CD4-positive, alpha-beta T cell treated with Interferon alpha-2 for 1 hour (primary cell): Measurements from ENCODE around the gene PRDM16.

ENCODE experiments used
- DNase-seq, 2 donors: peaks; one replicate each; pipeline ENCODE4 v3.0.0-alpha.2; 2020 to 2022

PRDM16 gene

GRCh38 chr1:3461238-3461933 lies 392.4 kb downstream of the PRDM16 start:
- no peak for DNase-seq

- no peak for DNase-seq
These were observed 392.9 kb downstream of the PRDM16 start for GRCh38 chr1:3461934-3462275.

GRCh38 chr1:3462356-3463012 lies 393.5 kb downstream of the PRDM16 start:
- no peak for DNase-seq

GRCh38 chr1:3463013-3463385 lies 394.0 kb downstream of the PRDM16 start:
- no peak for DNase-seq

GRCh38 chr1:3463408-3463863 lies 394.4 kb downstream of the PRDM16 start:
- no peak for DNase-seq

GRCh38 chr1:3463891-3464648 lies 395.1 kb downstream of the PRDM16 start:
- no peak for DNase-seq

GRCh38 chr1:3464649-3465025 lies 395.6 kb downstream of the PRDM16 start:
- DNase-seq: no peak

- DNase-seq: no peak
These were observed 396.3 kb downstream of the PRDM16 start for GRCh38 chr1:3465091-3465934.

- no peak for DNase-seq
These were observed 396.9 kb downstream of the PRDM16 start for GRCh38 chr1:3465935-3466321.

- DNase-seq: no peak
These were observed 397.5 kb downstream of the PRDM16 start for GRCh38 chr1:3466366-3467075.

GRCh38 chr1:3467096-3468036 lies 398.4 kb downstream of the PRDM16 start:
- no peak for DNase-seq

GRCh38 chr1:3468236-3469103 lies 399.5 kb downstream of the PRDM16 start:
- DNase-seq: no peak

GRCh38 chr1:3469104-3469848 lies 400.3 kb downstream of the PRDM16 start:
- DNase-seq: no peak

GRCh38 chr1:3469849-3470649 lies 401.0 kb downstream of the PRDM16 start:
- DNase-seq: no peak

GRCh38 chr1:3470650-3471355 lies 401.8 kb downstream of the PRDM16 start:
- no peak for DNase-seq

- no peak for DNase-seq
These were observed 402.5 kb downstream of the PRDM16 start for GRCh38 chr1:3471356-3472087.
